B cell (primary cell): ENCODE results near the gene PJA1. TPM values are rescaled to one million over a fixed set of nuclear protein-coding genes. Genes with fewer than 3 reads are reported as not detected.

Experiments
- ATAC-seq: fragments of 200-7000 bp; cut with Tn5 transposase; one replicate; pipeline ENCODE4 v1.10.0; 2021; ENCODE audit warnings: low read depth, mild to moderate bottlenecking, moderate number of reproducible peaks, moderate library complexity
- CTCF ChIA-PET: fragments of 350-600 bp; sonication (Branson Sonifier 250); formaldehyde crosslinking; loops from one replicate; lab custom pipeline; 2021; ENCODE audit warnings: antibody characterized with exemption, inconsistent platforms; lab: Charles Lee
- POLR2A ChIA-PET: fragments of 350-600 bp; sonication (Branson Sonifier 250); formaldehyde crosslinking; loops from one replicate; lab custom pipeline; 2021; ENCODE audit warnings: antibody characterized with exemption; lab: Charles Lee
- DNase-seq: peaks from one replicate; pipeline ENCODE4 v3.0.0; 2013
- H2AFZ ChIP-seq: 2 replicates; pipeline ENCODE4 v1.6.1; 2012; ENCODE audit warnings: mild to moderate bottlenecking, low read depth, low read length; ENCODE audit not compliant: insufficient read depth, poor library complexity, severe bottlenecking
- H3K27ac ChIP-seq, 2 donors: 1 replicate in 1 of 2; 2 replicates in 1 of 2; pipeline ENCODE4 v1.5.1; 2012 to 2013; ENCODE audit warnings: low read length in 2 of 2, mild to moderate bottlenecking in 2 of 2, moderate library complexity in 1 of 2
- H3K27me3 ChIP-seq, 4 experiments: fragments of 200-600 bp in 1 of 4; sonication (generic) in 1 of 4; replicated peaks in 1 of 4; 1 replicate in 2 of 4; 2 replicates in 2 of 4; pipeline versions ENCODE4 v1.6.1 to v1.7.0; 2013 to 2016; ENCODE audit warnings: low read length in 3 of 4, mild to moderate bottlenecking in 2 of 4, mixed read lengths in 1 of 4, moderate library complexity in 1 of 4; ENCODE audit not compliant: insufficient read depth in 4 of 4, control insufficient read depth in 3 of 4; ENCODE audit errors: control extremely low read depth in 1 of 4
- H3K36me3 ChIP-seq, 2 experiments: replicated peaks in 1 of 2; 1 replicate in 1 of 2; 2 replicates in 1 of 2; pipeline versions ENCODE4 v1.6.1 to v1.7.1; 2013; ENCODE audit warnings: low read length in 1 of 2; ENCODE audit not compliant: insufficient read depth in 2 of 2, control insufficient read depth in 1 of 2; ENCODE audit errors: control extremely low read depth in 1 of 2, extremely low read depth in 1 of 2
- H3K4me1 ChIP-seq, 2 donors: fragments of 200-600 bp in 1 of 2; sonication (generic) in 1 of 2; 1 replicate in 1 of 2; 2 replicates in 1 of 2; pipeline versions ENCODE4 v1.5.1 to v1.6.1; 2013 to 2017; ENCODE audit warnings: low read length in 2 of 2; ENCODE audit not compliant: control insufficient read depth in 2 of 2, insufficient read depth in 2 of 2
- H3K4me2 ChIP-seq: replicated peaks from 2 replicates; pipeline ENCODE3; 2012; ENCODE audit warnings: mild to moderate bottlenecking, low read depth, low read length; ENCODE audit not compliant: poor library complexity, severe bottlenecking
- H3K4me3 ChIP-seq, 5 experiments: fragments of 200-600 bp in 1 of 5; sonication (generic) in 1 of 5; 1 replicate in 3 of 5; 2 replicates in 2 of 5; pipeline versions ENCODE4 v1.5.1 to v1.7.0; 2011 to 2016; ENCODE audit warnings: low read length in 4 of 5, mild to moderate bottlenecking in 4 of 5, low read depth in 2 of 5, control low read depth in 1 of 5, moderate library complexity in 1 of 5; ENCODE audit not compliant: insufficient read depth in 1 of 5; ENCODE audit errors: control extremely low read depth in 1 of 5, extremely low read depth in 1 of 5
- H3K79me2 ChIP-seq: fragments of 200-600 bp; sonication (generic); one replicate; pipeline ENCODE4 v1.6.0; 2016; ENCODE audit warnings: low read length; ENCODE audit not compliant: control insufficient read depth, insufficient read depth
- H3K9ac ChIP-seq: fragments of 200-600 bp; sonication (generic); 2 replicates; pipeline ENCODE4 v1.6.1; 2017; ENCODE audit warnings: mild to moderate bottlenecking, low read length, moderate library complexity
- H3K9me3 ChIP-seq, 3 donors: one replicate each; pipeline versions ENCODE4 v1.6.1 to v1.7.1; 2013; ENCODE audit warnings: low read length in 2 of 3; ENCODE audit not compliant: control insufficient read depth in 2 of 3, insufficient read depth in 1 of 3; ENCODE audit errors: control extremely low read depth in 1 of 3
- H4K20me1 ChIP-seq: 2 replicates; pipeline ENCODE4 v1.6.0; 2012; ENCODE audit warnings: mild to moderate bottlenecking, low read length; ENCODE audit not compliant: insufficient read depth, control insufficient read depth, poor library complexity, severe bottlenecking
- H3K27ac Mint-ChIP-seq: one replicate; pipeline ENCODE4 v1.8.0; 2021; ENCODE audit warnings: mixed read lengths
- H3K27me3 Mint-ChIP-seq: one replicate; pipeline ENCODE4 v1.8.0; 2021; ENCODE audit warnings: mixed read lengths
- H3K4me1 Mint-ChIP-seq: one replicate; pipeline ENCODE4 v1.8.0; 2021; ENCODE audit warnings: mixed read lengths
- H3K4me3 Mint-ChIP-seq: one replicate; pipeline ENCODE4 v1.8.0; 2021; ENCODE audit warnings: mixed read lengths
- H3K9me3 Mint-ChIP-seq: one replicate; pipeline ENCODE4 v1.8.0; 2022; ENCODE audit warnings: mixed read lengths; ENCODE audit not compliant: insufficient read depth
- CTCF ChIP-seq: fragments of 200-600 bp; IDR thresholded peaks from one replicate; pipeline ENCODE4 v1.8.0; 2022; ENCODE audit warnings: antibody characterized with exemption, mild to moderate bottlenecking
- EZH2 ChIP-seq: IDR thresholded peaks from 2 replicates; pipeline ENCODE4 v1.6.1; 2012; ENCODE audit warnings: borderline replicate concordance, low read depth, mild to moderate bottlenecking, moderate library complexity, low read length; ENCODE audit not compliant: insufficient read depth, poor library complexity, severe bottlenecking
- WGBS: methylation state at CpG from one replicate; pipeline ENCODE4 v1.1.5; 2013; ENCODE audit warnings: missing lambda C conversion rate; ENCODE audit not compliant: insufficient coverage; 5-methylcytosine and 5-hydroxymethylcytosine counted together
- intact Hi-C: fragments of 100-400 bp; cut with micrococcal nuclease; formaldehyde crosslinking; loops from one replicate; pipeline ENCODE4 v1.10.0; 2022
- polyA plus RNA-seq: library from polyadenylated mRNA; depleted of rRNA; stranded (reverse); fragments of >200 nt; gene quantifications from 2 replicates; pipeline ENCODE4 v1.2.3, GENCODE V29; 2012
- total RNA-seq, 2 donors: library from RNA; stranded (reverse); fragments of 120-200 nt in 1 of 2; gene quantifications; 1 replicate in 1 of 2; 2 replicates in 1 of 2; pipeline versions ENCODE4 v1.2.3 to v1.2.4, GENCODE V29; 2013 to 2022

The PJA1 gene
- total and polyA plus RNA-seq, 2 donors (not counting 1 experiment from before 2014, with no cell fraction given), result 17.7 to 21.3 TPM

- H3K4me3 ChIP-seq, result no peak overlapping the region
- ChIA-PET POLR2A (no interaction called here), CTCF (interaction anchor here (1.1 kb wide), 1 partner anchor 12 kb away, joined by 4 read pairs; no protein-coding TSS in a partner anchor)
- intact Hi-C loops, result no loop called here
- DNase-seq (no peak), ATAC-seq (no peak)
- no peaks in the 10 kb centered on the region for H4K20me1 ChIP-seq
- no peaks in the 10 kb centered on the region for H3K36me3 ChIP-seq
- Mint-ChIP-seq H3K4me1 (peaks cover 1% of the 10 kb centered on the region), H3K27me3 (peaks cover 7% of the 10 kb centered on the region), H3K4me3 (no peak overlapping the region), H3K9me3 (no peaks in the 10 kb centered on the region), H3K27ac (no peak overlapping the region)
- H3K4me1 ChIP-seq, result peaks cover 0 to 3% of the 10 kb centered on the region in 2 donors
- H3K79me2 ChIP-seq, result no peaks in the 10 kb centered on the region
- H3K4me2 ChIP-seq, result no peak overlapping the region
- no peak overlapping the region for H3K27ac ChIP-seq
- no peak overlapping the region for H2AFZ ChIP-seq
- no peak for TF ChIP-seq CTCF
- no peak for TF ChIP-seq EZH2
- peaks cover 0 to 1% (median 0%) of the 10 kb centered on the region in 3 donors for H3K9me3 ChIP-seq
- no peak overlapping the region for H3K9ac ChIP-seq
- H3K27me3 ChIP-seq, result no peaks in the 10 kb centered on the region
Measured at GRCh38 chrX:69170319-69170718, 5.1 kb upstream of the PJA1 start.

GRCh38 chrX:69163936-69164741, 1.1 kb downstream of the PJA1 start:
- peak overlapping the region; percentile 94 for H3K4me3 Mint-ChIP-seq
- WGBS, result 46% methylated on average over 11 of the region's 23 CpGs
- H3K27ac Mint-ChIP-seq, result peak overlapping the region; percentile 93
- CTCF ChIA-PET, result no interaction called here
- TF ChIP-seq EZH2, result no peak
- TF ChIP-seq CTCF, result no peak
- H3K27ac ChIP-seq, result peak overlapping the region in 1 of 2 donors; percentile 54
- ATAC-seq (peak; percentile 66), DNase-seq (peak; percentile 61)
- peak overlapping the region; percentile 72 for H3K4me2 ChIP-seq
- no peaks in the 10 kb centered on the region for H3K36me3 ChIP-seq
- peak overlapping the region in 4 of 5 experiments; percentile 63 to 79 (median 74) for H3K4me3 ChIP-seq
- H3K27me3 ChIP-seq, result no peaks in the 10 kb centered on the region
- no peaks in the 10 kb centered on the region for H3K79me2 ChIP-seq
- peak overlapping the region; percentile 52 for H2AFZ ChIP-seq
- intact Hi-C loops, result loop anchor here (2.0 to 10.0 kb wide), 2 partner anchors 335 to 971 kb away; partner anchors contain the start of genes EFNB1 and IGBP1
- peak overlapping the region; percentile 78 for H3K9ac ChIP-seq
- peaks cover 0 to 8% of the 10 kb centered on the region in 2 donors for H3K4me1 ChIP-seq
- POLR2A ChIA-PET, result interaction anchor here (0.7 kb wide), 1 partner anchor 27 kb away, joined by 4 read pairs; no protein-coding TSS in a partner anchor
- no peaks in the 10 kb centered on the region for H3K9me3 ChIP-seq
- H3K4me1 Mint-ChIP-seq, result peaks cover 16% of the 10 kb centered on the region
- H3K9me3 Mint-ChIP-seq, result no peaks in the 10 kb centered on the region
- no peaks in the 10 kb centered on the region for H4K20me1 ChIP-seq
- H3K27me3 Mint-ChIP-seq, result no peaks in the 10 kb centered on the region
